ENCODE data around the gene RNF138. TPM values are rescaled to one million over a fixed set of nuclear protein-coding genes. Genes with fewer than 3 reads are reported as not detected.

RNF138 gene
- total and polyA plus RNA-seq, 4 donors = 6.9 to 24.7 (median 12.3) TPM

- 90% methylated on average over 2 of the region's 2 CpGs for WGBS
- Histone ChIP-seq H3K9me3 (ENCODE audit: control insufficient read depth in 4 of 4, low read length in 3 of 4) (no peaks in the 10 kb centered on the region), H3K36me3 (ENCODE audit: control insufficient read depth in 4 of 4, insufficient read depth in 3 of 4, low read depth in 1 of 4, low read length in 3 of 4) (peaks cover 0 to 8% (median 2%) of the 10 kb centered on the region in 4 donors), H3K27me3 (ENCODE audit: control insufficient read depth in 4 of 4, insufficient read depth in 4 of 4, low read length in 3 of 4) (no peaks in the 10 kb centered on the region), H3K9ac (ENCODE audit: low read depth in 1 of 2, low read length in 2 of 2) (no peak overlapping the region), H3K4me3 (ENCODE audit: low read depth in 1 of 3, low read length in 3 of 3) (no peak overlapping the region), H3K4me1 (ENCODE audit: control insufficient read depth in 4 of 4, insufficient read depth in 4 of 4, low read length in 3 of 4) (peaks cover 0 to 2% (median 0%) of the 10 kb centered on the region in 4 donors), H3K27ac (ENCODE audit: low read depth in 1 of 2, low read length in 2 of 2) (no peak overlapping the region)
- DNase-seq (ENCODE audit: low spot score) = no peak
- no peak for TF ChIP-seq MAX (IDR thresholded peaks at IDR 0.05)
Measured at GRCh38 chr18:32135625-32136024, 44.0 kb downstream of the RNF138 start.

GRCh38 chr18:32138332-32138982 is 46.8 kb downstream of the RNF138 start:
- no peak overlapping the region for H3K9ac ChIP-seq (ENCODE audit: low read depth in 1 of 2, low read length in 2 of 2)
- no peak for DNase-seq (ENCODE audit: low spot score)
- no peak for TF ChIP-seq GABPA (IDR thresholded peaks at IDR 0.05 in 1 of 2, conservative IDR thresholded peaks at IDR 0.05 in 1 of 2)
- no peak for TF ChIP-seq HNF4A (conservative IDR thresholded peaks at IDR 0.05)
- no peak for TF ChIP-seq JUND (IDR thresholded peaks at IDR 0.05)
- no peak for TF ChIP-seq TAF1 (conservative IDR thresholded peaks at IDR 0.05)
- no peak for TF ChIP-seq MAX (IDR thresholded peaks at IDR 0.05)
- no peak for TF ChIP-seq SP1 (IDR thresholded peaks at IDR 0.05)
- TF ChIP-seq RAD21 (IDR thresholded peaks at IDR 0.05) = no peak
- TF ChIP-seq EGR1 (IDR thresholded peaks at IDR 0.05; ENCODE audit: low read depth in 2 of 2) = no peak
- H3K4me3 ChIP-seq (ENCODE audit: low read depth in 1 of 3, low read length in 3 of 3) = no peak overlapping the region
- no peaks in the 10 kb centered on the region for H3K27me3 ChIP-seq (ENCODE audit: control insufficient read depth in 4 of 4, insufficient read depth in 4 of 4, low read length in 3 of 4)
- 84% methylated on average over 1 of the region's 1 CpG for WGBS
- H3K27ac ChIP-seq (ENCODE audit: low read depth in 1 of 2, low read length in 2 of 2) = no peak overlapping the region
- peaks cover 0 to 2% (median 0%) of the 10 kb centered on the region in 4 donors for H3K4me1 ChIP-seq (ENCODE audit: control insufficient read depth in 4 of 4, insufficient read depth in 4 of 4, low read length in 3 of 4)
- H3K36me3 ChIP-seq (ENCODE audit: control insufficient read depth in 4 of 4, insufficient read depth in 3 of 4, low read depth in 1 of 4, low read length in 3 of 4) = no peaks in the 10 kb centered on the region
- no peaks in the 10 kb centered on the region for H3K9me3 ChIP-seq (ENCODE audit: control insufficient read depth in 4 of 4, low read length in 3 of 4)

- no peak for DNase-seq (ENCODE audit: low spot score)
- Histone ChIP-seq H3K36me3 (ENCODE audit: control insufficient read depth in 4 of 4, insufficient read depth in 3 of 4, low read depth in 1 of 4, low read length in 3 of 4) (no peaks in the 10 kb centered on the region), H3K9me3 (ENCODE audit: control insufficient read depth in 4 of 4, low read length in 3 of 4) (no peaks in the 10 kb centered on the region), H3K4me3 (ENCODE audit: low read depth in 1 of 3, low read length in 3 of 3) (no peak overlapping the region), H3K27me3 (ENCODE audit: control insufficient read depth in 4 of 4, insufficient read depth in 4 of 4, low read length in 3 of 4) (no peaks in the 10 kb centered on the region), H3K4me1 (ENCODE audit: control insufficient read depth in 4 of 4, insufficient read depth in 4 of 4, low read length in 3 of 4) (peaks cover 0 to 2% (median 0%) of the 10 kb centered on the region in 4 donors), H3K9ac (ENCODE audit: low read depth in 1 of 2, low read length in 2 of 2) (no peak overlapping the region), H3K27ac (ENCODE audit: low read depth in 1 of 2, low read length in 2 of 2) (no peak overlapping the region)
- TF ChIP-seq FOXA2 (IDR thresholded peaks at IDR 0.05) (no peak), ZBTB33 (IDR thresholded peaks at IDR 0.05) (no peak), RXRA (IDR thresholded peaks at IDR 0.05) (no peak), CTCF (IDR thresholded peaks at IDR 0.05; ENCODE audit: low read depth, low read length, missing input control) (no peak), YY1 (IDR thresholded peaks at IDR 0.05) (no peak), GABPA (IDR thresholded peaks at IDR 0.05 in 1 of 2, conservative IDR thresholded peaks at IDR 0.05 in 1 of 2) (no peak), EGR1 (IDR thresholded peaks at IDR 0.05; ENCODE audit: low read depth in 2 of 2) (no peak), HNF4A (conservative IDR thresholded peaks at IDR 0.05) (no peak), SP1 (IDR thresholded peaks at IDR 0.05) (no peak), REST (IDR thresholded peaks at IDR 0.05) (no peak), TAF1 (conservative IDR thresholded peaks at IDR 0.05) (no peak)
- 96% methylated on average over 24 of the region's 24 CpGs for WGBS
Measured at GRCh38 chr18:32139835-32140283, 48.2 kb downstream of the RNF138 start.
